GM23338 (cell line): ENCODE results near the gene SHISA6.

ENCODE experiments used
- EZH2 ChIP-seq: fragments of 200-600 bp; sonication (generic); IDR thresholded peaks from one replicate; pipeline ENCODE4 v1.8.0; 2017; ENCODE audit warnings: antibody characterized with exemption, mild to moderate bottlenecking, low read depth; ENCODE audit not compliant: unreplicated experiment
- NANOG ChIP-seq: IDR thresholded peaks from 2 replicates; pipeline ENCODE4 v1.6.1; 2016; ENCODE audit warnings: antibody characterized with exemption, borderline replicate concordance
- REST ChIP-seq: IDR thresholded peaks from one replicate; pipeline ENCODE4 v1.6.1; 2018; ENCODE audit warnings: antibody characterized with exemption; ENCODE audit not compliant: unreplicated experiment
- TF ChIP-seq, protein P1 (sequence below), 2 experiments: fragments of 200-600 bp in 1 of 2; sonication (generic) in 1 of 2; conservative IDR thresholded peaks; 2 replicates each; pipeline versions ENCODE4 v1.5.1 to v1.6.1; 2016 to 2017; ENCODE audit warnings: antibody characterized with exemption in 2 of 2, low read depth in 2 of 2, mild to moderate bottlenecking in 2 of 2, moderate library complexity in 1 of 2

DNA sequence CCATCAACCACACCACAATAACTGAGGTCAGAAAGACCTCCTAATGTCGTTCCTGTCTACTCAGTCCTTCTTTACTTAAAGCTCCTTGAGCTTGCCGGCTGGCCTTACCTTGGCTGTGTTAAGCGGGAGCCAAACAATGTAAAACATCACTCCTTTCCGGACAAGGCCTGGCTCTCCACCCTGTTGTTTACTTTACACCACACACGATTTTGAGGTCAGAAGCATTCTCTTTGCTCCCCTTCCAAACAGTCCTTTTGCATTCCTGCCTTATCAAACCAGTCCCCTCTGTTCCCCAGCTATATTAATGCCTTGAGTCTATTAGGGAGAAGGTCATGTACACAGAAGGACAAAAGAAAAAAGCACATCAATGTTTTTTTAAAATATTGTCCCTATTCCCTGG lies 19.3 kb upstream of the SHISA6 start:
- TF ChIP-seq, protein P1, sequence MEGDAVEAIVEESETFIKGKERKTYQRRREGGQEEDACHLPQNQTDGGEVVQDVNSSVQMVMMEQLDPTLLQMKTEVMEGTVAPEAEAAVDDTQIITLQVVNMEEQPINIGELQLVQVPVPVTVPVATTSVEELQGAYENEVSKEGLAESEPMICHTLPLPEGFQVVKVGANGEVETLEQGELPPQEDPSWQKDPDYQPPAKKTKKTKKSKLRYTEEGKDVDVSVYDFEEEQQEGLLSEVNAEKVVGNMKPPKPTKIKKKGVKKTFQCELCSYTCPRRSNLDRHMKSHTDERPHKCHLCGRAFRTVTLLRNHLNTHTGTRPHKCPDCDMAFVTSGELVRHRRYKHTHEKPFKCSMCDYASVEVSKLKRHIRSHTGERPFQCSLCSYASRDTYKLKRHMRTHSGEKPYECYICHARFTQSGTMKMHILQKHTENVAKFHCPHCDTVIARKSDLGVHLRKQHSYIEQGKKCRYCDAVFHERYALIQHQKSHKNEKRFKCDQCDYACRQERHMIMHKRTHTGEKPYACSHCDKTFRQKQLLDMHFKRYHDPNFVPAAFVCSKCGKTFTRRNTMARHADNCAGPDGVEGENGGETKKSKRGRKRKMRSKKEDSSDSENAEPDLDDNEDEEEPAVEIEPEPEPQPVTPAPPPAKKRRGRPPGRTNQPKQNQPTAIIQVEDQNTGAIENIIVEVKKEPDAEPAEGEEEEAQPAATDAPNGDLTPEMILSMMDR (conservative IDR thresholded peaks at IDR 0.05; ENCODE audit: low read depth in 2 of 2), result no peak
- TF ChIP-seq EZH2 (no peak), NANOG (no peak), REST (no peak)
